Brain pericyte (primary cell): ENCODE results near the gene HES3.

Experiments
- DNase-seq: peaks from one replicate; pipeline ENCODE4 v3.0.0-alpha.2; 2012; ENCODE audit warnings: low read depth, low spot score

The HES3 gene

GRCh38 chr1:6278263-6278662 lies 34.3 kb downstream of the HES3 start:
- DNase-seq, result no peak

GRCh38 chr1:6279066-6279465 lies 35.1 kb downstream of the HES3 start:
- DNase-seq, result no peak

GRCh38 chr1:6279613-6280383 lies 35.8 kb downstream of the HES3 start:
- DNase-seq, result no peak

GRCh38 chr1:6280761-6281451 lies 36.9 kb downstream of the HES3 start:
- no peak for DNase-seq

GRCh38 chr1:6281511-6282402 lies 37.8 kb downstream of the HES3 start:
- DNase-seq, result no peak

- DNase-seq, result no peak
Observed at GRCh38 chr1:6282577-6283270, 38.7 kb downstream of the HES3 start.

GRCh38 chr1:6285336-6285735 lies 41.4 kb downstream of the HES3 start:
- DNase-seq, result no peak

GRCh38 chr1:6286266-6286665 lies 42.3 kb downstream of the HES3 start:
- DNase-seq, result no peak

GRCh38 chr1:6287029-6287428 lies 43.0 kb downstream of the HES3 start:
- no peak for DNase-seq

- no peak for DNase-seq
Observed at GRCh38 chr1:6287431-6287886, 43.5 kb downstream of the HES3 start.

- no peak for DNase-seq
Observed at GRCh38 chr1:6288026-6288425, 44.0 kb downstream of the HES3 start.

- DNase-seq, result no peak
Observed at GRCh38 chr1:6288665-6289064, 44.7 kb downstream of the HES3 start.

GRCh38 chr1:6292102-6292501 lies 48.1 kb downstream of the HES3 start:
- no peak for DNase-seq

GRCh38 chr1:6294080-6294889 lies 50.3 kb downstream of the HES3 start:
- no peak for DNase-seq

GRCh38 chr1:6294890-6295556 lies 51.0 kb downstream of the HES3 start:
- DNase-seq, result no peak
